Measurements from ENCODE around the gene ANXA6.

ANXA6 gene

GRCh38 chr5:151066920-151067319 is 90.7 kb downstream of the ANXA6 start:
- no peak for TF ChIP-seq GATA1 (IDR thresholded peaks at IDR 0.05; ENCODE audit: low read depth, low read length)
- no peak for TF ChIP-seq POLR2A (IDR thresholded peaks at IDR 0.05; ENCODE audit: low read length)
- DNase-seq: no peak

DNA sequence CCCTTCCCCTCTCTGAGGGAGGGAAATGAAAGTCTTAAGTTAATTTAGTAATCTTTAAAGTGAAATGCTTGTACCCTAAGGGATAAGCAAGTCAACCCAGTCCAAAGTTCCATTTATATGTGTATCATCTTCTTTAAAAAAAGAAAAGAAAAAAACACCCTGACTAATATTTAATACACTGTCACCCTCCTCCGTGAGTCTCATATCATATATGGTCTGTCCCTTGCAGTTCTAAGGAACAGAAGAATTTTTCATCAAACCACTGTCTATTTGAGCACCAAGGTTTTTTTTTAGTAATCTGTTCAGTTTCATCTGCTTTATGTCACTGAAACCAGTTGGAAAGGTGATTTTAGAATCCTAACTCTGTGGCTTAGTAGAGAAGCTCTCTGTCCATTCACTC is 92.0 kb downstream of the ANXA6 start:
- DNase-seq: no peak
- no peak for TF ChIP-seq POLR2A (IDR thresholded peaks at IDR 0.05; ENCODE audit: low read length)
- TF ChIP-seq GATA1 (IDR thresholded peaks at IDR 0.05; ENCODE audit: low read depth, low read length): no peak

DNA sequence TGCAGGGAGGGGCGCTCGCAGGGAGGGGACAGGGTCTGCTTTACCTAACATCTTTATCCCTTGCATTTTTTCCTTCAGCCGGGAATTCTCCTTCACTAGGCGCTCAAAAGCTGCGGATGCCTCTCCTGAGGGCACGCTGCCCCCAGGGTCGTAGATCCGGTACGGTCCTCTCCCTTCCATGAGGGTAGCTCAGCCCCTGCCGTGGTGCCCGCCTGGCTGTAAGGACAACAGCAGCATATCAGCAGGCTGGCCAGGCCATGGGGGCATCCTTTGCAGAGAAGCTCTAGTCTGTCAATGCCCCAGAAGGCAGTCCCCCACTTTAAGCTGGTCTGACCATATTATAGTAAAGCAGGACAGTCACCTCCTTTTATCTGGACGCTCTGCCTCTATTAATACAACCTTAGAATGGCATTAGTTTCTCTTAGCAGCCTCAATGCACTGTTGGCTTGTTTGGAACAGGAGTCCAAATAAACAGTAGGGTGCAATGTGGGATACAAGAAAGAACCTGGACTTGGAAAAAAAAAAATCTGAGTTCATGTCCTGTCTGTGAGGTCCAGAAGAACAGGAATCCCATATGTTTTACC is 92.6 kb downstream of the ANXA6 start:
- TF ChIP-seq GATA1 (IDR thresholded peaks at IDR 0.05; ENCODE audit: low read depth, low read length): no peak
- no peak for TF ChIP-seq POLR2A (IDR thresholded peaks at IDR 0.05; ENCODE audit: low read length)
- no peak for DNase-seq

GRCh38 chr5:151063142-151063989 is 94.2 kb downstream of the ANXA6 start:
- DNase-seq: peak; percentile 54 to 68
- TF ChIP-seq GATA1 (IDR thresholded peaks at IDR 0.05; ENCODE audit: low read depth, low read length): no peak
- no peak for TF ChIP-seq POLR2A (IDR thresholded peaks at IDR 0.05; ENCODE audit: low read length)

GRCh38 chr5:151062405-151063141 is 95.0 kb downstream of the ANXA6 start:
- TF ChIP-seq POLR2A (IDR thresholded peaks at IDR 0.05; ENCODE audit: low read length): no peak
- TF ChIP-seq GATA1 (IDR thresholded peaks at IDR 0.05; ENCODE audit: low read depth, low read length): no peak
- no peak for DNase-seq

- no peak for DNase-seq
- TF ChIP-seq POLR2A (IDR thresholded peaks at IDR 0.05; ENCODE audit: low read length): no peak
- TF ChIP-seq GATA1 (IDR thresholded peaks at IDR 0.05; ENCODE audit: low read depth, low read length): no peak
Measured at GRCh38 chr5:151060742-151061141, 96.8 kb downstream of the ANXA6 start.

GRCh38 chr5:151058891-151059489 is 98.6 kb downstream of the ANXA6 start:
- no peak for DNase-seq
- TF ChIP-seq GATA1 (IDR thresholded peaks at IDR 0.05; ENCODE audit: low read depth, low read length) (no peak), POLR2A (IDR thresholded peaks at IDR 0.05; ENCODE audit: low read length) (no peak)

GRCh38 chr5:151058301-151058700 is 99.3 kb downstream of the ANXA6 start:
- no peak for DNase-seq
- TF ChIP-seq POLR2A (IDR thresholded peaks at IDR 0.05; ENCODE audit: low read length) (no peak), GATA1 (IDR thresholded peaks at IDR 0.05; ENCODE audit: low read depth, low read length) (no peak)

GRCh38 chr5:151056379-151057325 is 100.9 kb downstream of the ANXA6 start:
- DNase-seq: no peak
- TF ChIP-seq POLR2A (IDR thresholded peaks at IDR 0.05; ENCODE audit: low read length) (no peak), GATA1 (IDR thresholded peaks at IDR 0.05; ENCODE audit: low read depth, low read length) (no peak)

DNA sequence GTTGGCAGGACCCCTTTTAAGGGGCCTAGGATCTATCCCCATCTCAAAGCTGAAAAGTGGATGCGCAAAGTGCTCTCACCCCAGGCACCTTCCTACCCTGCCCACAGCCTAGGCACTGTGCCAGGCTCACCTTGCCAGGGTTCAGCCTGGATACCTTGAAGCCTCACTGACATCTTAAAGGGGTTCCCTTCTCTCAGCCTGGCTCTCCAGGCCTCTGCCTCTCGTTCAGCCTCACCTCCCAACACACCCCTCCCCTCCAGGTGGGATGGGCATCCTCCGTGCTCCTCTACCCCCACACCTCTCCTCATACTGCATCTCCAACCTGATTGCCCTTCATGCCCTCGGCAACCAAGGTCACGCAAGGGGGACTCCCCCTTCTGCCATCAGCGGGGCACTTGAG is 102.2 kb downstream of the ANXA6 start:
- TF ChIP-seq GATA1 (IDR thresholded peaks at IDR 0.05; ENCODE audit: low read depth, low read length): no peak
- TF ChIP-seq POLR2A (IDR thresholded peaks at IDR 0.05; ENCODE audit: low read length): no peak

GRCh38 chr5:151054709-151055108 is 102.9 kb downstream of the ANXA6 start:
- DNase-seq: no peak
- TF ChIP-seq POLR2A (IDR thresholded peaks at IDR 0.05; ENCODE audit: low read length) (no peak), GATA1 (IDR thresholded peaks at IDR 0.05; ENCODE audit: low read depth, low read length) (no peak)

More for the DNA sequence above, 102.2 kb downstream of the ANXA6 start:
- DNase-seq: no peak

DNA sequence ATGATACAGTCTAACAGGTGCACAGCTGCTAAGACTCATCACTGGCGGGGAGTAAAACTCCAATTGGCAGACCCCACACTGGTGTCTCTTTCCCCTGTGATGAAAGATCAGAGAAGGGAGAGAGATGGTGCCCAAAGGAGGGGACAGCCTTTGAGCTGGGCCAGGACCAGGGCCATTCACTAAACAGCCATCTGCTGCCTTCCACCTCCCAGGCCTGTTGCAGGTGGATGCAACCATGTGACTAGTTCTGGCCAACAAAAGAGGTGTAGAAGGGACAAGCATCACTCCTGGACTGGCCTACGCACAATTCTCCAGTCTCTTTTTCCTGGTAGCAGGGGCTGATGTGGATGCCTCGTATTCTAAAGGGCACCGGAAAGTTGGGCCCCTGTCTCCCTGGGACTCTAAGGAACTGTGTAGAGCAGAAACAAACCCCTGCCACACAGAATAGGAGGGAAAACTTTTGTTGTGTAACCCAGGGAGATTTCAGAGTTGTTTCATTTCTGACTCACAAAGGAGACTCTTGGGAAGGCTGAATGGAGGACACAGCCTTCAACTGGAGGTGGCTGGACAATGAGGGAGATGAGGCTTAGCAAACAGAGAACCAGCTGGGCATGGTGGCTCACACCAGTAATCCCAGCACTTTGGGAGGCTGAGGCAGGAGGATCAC is 103.7 kb downstream of the ANXA6 start:
- TF ChIP-seq GATA1 (IDR thresholded peaks at IDR 0.05; ENCODE audit: low read depth, low read length): no peak
- TF ChIP-seq POLR2A (IDR thresholded peaks at IDR 0.05; ENCODE audit: low read length): no peak
- no peak for DNase-seq
